Ascending aorta (tissue), 2 donors: ENCODE data around the gene CDK3. TPM values are rescaled to one million over a fixed set of nuclear protein-coding genes. Genes with fewer than 3 reads are reported as not detected.
"Not testable (repeated sequence)": the region's sequence is repeated elsewhere in the genome, so short reads cannot be mapped to it uniquely, and the experiment has no call there.

Experiments
- DNase-seq, 2 donors: peaks; one replicate each; pipeline ENCODE4 v3.0.0-alpha.2; 2019; ENCODE audit warnings: low spot score in 2 of 2
- H3K27ac ChIP-seq, 2 donors: fragments of 200-600 bp; sonication (generic); one replicate each; pipeline ENCODE4 v1.5.1; 2016 to 2017; ENCODE audit warnings: mild to moderate bottlenecking in 1 of 2
- H3K27me3 ChIP-seq: fragments of 200-600 bp; sonication (generic); one replicate; pipeline ENCODE4 v1.5.1; 2017
- H3K36me3 ChIP-seq, 2 donors: fragments of 200-600 bp; sonication (generic); one replicate each; pipeline ENCODE4 v1.5.1; 2016
- H3K4me1 ChIP-seq, 2 donors: fragments of 200-600 bp; sonication (generic); one replicate each; pipeline ENCODE4 v1.5.1; 2016 to 2017; ENCODE audit warnings: mild to moderate bottlenecking in 1 of 2
- H3K4me3 ChIP-seq, 2 donors: fragments of 200-600 bp; sonication (generic); one replicate each; pipeline ENCODE4 v1.5.1; 2016 to 2017; ENCODE audit warnings: mild to moderate bottlenecking in 1 of 2
- H3K9me3 ChIP-seq, 2 donors: fragments of 200-600 bp; sonication (generic); one replicate each; pipeline ENCODE4 v1.5.1; 2016
- intact Hi-C: fragments of 100-400 bp; cut with DNase I; formaldehyde crosslinking; loops from one replicate; pipeline ENCODE4 v1.15.1; 2023
- total RNA-seq: library from RNA; depleted of rRNA; stranded (reverse); fragments of >200 nt; gene quantifications from one replicate; pipeline ENCODE4 v1.1.0, GENCODE V29; 2016
- TF ChIP-seq, protein P1 (sequence below), 3 experiments: fragments of 200-600 bp in 2 of 3; fragments of 450-650 bp in 1 of 3; sonication (generic) in 2 of 3; IDR thresholded peaks; one replicate each; pipeline ENCODE4 v1.5.1; 2016 to 2019; ENCODE audit warnings: antibody characterized with exemption in 3 of 3, mild to moderate bottlenecking in 1 of 3, moderate library complexity in 1 of 3

Gene CDK3
- 2.1 TPM for total RNA-seq

- intact Hi-C loops = no loop called here
These were observed at the start of gene CDK3 for GRCh38 chr17:76000755-76001521. Gene CDK3, plus strand, starts transcription at chr17:76000855. Its CDS starts 571 bp downstream, at chr17:76001426.

DNA sequence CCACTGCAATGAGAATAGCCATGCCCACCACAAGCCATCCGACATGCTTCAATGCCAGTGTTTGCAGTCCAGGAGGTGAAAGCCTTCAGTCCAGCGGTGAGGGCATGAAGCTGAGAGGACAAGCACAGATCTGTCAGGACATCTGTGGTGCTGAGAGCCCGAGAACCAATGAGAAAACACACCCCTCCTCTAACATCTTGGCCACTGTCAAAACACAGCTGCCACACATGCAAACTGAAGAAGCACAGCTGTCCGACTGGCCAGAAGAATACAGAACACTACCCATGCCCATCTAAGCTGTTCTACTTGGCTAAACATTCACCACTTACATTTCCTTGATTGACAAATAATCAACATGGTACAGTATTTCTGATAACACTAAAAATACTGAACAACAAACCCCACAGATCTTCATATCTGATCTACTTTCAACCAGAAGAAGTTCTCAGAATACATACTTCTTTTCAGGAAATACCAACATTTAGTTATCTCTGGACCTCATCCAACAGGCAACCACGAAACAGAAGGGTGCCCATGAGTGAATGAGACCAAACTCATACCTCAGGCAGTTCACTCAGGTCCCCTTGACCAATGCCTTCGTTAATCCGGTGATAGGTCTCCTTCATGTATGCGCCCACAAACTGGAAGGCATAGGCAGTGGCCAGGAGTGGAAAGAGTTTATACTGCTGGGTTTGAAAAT, 49.6 kb upstream of the CDK3 start:
- Histone ChIP-seq H3K27ac (no peak overlapping the region), H3K9me3 (no peaks in the 10 kb centered on the region), H3K4me3 (no peak overlapping the region), H3K4me1 (no peaks in the 10 kb centered on the region), H3K36me3 (peaks cover 87 to 96% of the 10 kb centered on the region in 2 donors), H3K27me3 (no peaks in the 10 kb centered on the region)
- no peak for DNase-seq
- intact Hi-C loops = no loop called here
- TF ChIP-seq, protein P1, sequence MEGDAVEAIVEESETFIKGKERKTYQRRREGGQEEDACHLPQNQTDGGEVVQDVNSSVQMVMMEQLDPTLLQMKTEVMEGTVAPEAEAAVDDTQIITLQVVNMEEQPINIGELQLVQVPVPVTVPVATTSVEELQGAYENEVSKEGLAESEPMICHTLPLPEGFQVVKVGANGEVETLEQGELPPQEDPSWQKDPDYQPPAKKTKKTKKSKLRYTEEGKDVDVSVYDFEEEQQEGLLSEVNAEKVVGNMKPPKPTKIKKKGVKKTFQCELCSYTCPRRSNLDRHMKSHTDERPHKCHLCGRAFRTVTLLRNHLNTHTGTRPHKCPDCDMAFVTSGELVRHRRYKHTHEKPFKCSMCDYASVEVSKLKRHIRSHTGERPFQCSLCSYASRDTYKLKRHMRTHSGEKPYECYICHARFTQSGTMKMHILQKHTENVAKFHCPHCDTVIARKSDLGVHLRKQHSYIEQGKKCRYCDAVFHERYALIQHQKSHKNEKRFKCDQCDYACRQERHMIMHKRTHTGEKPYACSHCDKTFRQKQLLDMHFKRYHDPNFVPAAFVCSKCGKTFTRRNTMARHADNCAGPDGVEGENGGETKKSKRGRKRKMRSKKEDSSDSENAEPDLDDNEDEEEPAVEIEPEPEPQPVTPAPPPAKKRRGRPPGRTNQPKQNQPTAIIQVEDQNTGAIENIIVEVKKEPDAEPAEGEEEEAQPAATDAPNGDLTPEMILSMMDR (IDR thresholded peaks at IDR 0.05) = no peak

More at GRCh38 chr17:76000755-76001521, at the start of gene CDK3:
- H3K9me3 ChIP-seq = no peaks in the 10 kb centered on the region
- TF ChIP-seq, protein P1 (IDR thresholded peaks at IDR 0.05) = no peak
- DNase-seq = no peak
- no peak within 1 kb of the TSS for H3K4me3 ChIP-seq
- H3K27ac ChIP-seq = no peak within 1 kb of the TSS
- no peaks in the 10 kb centered on the region for H3K4me1 ChIP-seq
- no peaks in the 10 kb centered on the region for H3K36me3 ChIP-seq
- H3K27me3 ChIP-seq = no peaks in the 10 kb centered on the region

DNA sequence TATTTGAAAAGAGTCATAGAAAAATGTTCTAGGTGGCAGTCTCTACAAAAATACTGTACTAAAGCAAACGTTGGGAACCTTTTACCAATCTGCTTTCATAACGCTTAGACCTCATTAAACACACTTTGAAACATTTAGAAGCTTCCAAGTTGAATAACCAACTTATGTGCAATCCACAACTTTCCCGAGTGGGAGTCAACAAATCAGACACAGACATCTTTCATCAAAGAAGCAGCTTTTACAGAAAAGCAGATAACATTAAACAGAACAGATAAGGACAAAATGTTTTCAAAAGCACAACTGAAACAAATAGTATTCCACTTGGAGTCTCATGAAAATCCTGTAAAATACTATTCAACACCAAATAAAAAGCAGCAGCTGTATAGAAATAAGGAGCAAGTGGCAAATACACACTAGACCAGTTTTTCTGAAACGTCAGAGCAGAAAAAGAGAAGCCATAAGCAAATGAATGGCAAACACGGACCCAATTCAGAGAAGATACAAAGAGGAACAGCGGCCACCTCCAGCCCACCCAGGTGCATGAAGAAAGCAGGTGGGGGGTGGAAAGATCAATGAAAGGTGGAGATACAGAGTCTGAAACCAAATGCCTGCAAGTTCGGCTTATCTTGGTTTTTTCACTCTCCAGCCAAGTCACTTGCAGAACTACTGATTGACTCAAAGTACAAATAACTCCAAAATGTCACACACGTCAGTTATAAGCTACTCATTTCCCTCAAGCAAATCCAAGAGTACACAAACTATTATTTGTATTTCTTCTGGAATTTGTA, 41.4 kb upstream of the CDK3 start:
- Histone ChIP-seq H3K27ac (no peak overlapping the region), H3K4me1 (no peaks in the 10 kb centered on the region), H3K4me3 (no peak overlapping the region), H3K36me3 (peaks cover 24 to 29% of the 10 kb centered on the region in 2 donors), H3K27me3 (no peaks in the 10 kb centered on the region), H3K9me3 (no peaks in the 10 kb centered on the region)
- DNase-seq = no peak
- TF ChIP-seq, protein P1 (IDR thresholded peaks at IDR 0.05) = no peak
- intact Hi-C loops = no loop called here

DNA sequence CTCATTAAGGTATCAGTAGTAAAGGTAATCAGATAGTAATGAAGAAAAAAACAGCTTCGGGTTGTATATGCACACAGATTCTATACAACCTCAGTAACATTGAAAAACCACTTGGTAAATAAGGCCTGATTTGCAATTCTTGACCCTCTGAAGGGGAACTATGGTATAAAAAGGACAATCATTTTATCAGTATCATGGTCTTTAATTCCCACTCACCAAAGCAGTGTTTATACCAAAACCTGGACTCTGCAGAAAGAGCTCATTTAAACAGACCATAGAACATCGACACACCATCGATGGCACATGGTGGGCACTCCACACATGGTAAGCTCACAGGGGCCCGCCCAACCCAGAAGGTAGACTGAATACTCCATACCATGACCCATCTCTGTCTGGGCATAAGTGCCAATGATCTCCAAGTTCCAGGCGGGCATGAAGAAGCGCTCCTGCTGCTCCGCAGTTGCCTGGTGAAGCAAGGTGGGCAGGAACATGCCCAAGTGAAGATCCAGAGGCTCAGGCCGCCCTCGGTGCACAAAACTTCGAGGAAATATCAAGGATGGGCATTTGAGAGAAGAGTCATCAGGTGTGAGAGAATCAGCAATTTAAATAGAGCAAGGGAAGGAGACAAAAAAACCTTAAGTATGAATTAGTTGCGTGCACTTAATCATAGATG, 40.7 kb upstream of the CDK3 start:
- no peak overlapping the region for H3K27ac ChIP-seq
- no peak overlapping the region for H3K4me3 ChIP-seq
- no peaks in the 10 kb centered on the region for H3K9me3 ChIP-seq
- no peaks in the 10 kb centered on the region for H3K4me1 ChIP-seq
- intact Hi-C loops = no loop called here
- no peak for DNase-seq
- H3K36me3 ChIP-seq = peaks cover 18 to 21% of the 10 kb centered on the region in 2 donors
- H3K27me3 ChIP-seq = no peaks in the 10 kb centered on the region
- TF ChIP-seq, protein P1 (IDR thresholded peaks at IDR 0.05) = no peak

DNA sequence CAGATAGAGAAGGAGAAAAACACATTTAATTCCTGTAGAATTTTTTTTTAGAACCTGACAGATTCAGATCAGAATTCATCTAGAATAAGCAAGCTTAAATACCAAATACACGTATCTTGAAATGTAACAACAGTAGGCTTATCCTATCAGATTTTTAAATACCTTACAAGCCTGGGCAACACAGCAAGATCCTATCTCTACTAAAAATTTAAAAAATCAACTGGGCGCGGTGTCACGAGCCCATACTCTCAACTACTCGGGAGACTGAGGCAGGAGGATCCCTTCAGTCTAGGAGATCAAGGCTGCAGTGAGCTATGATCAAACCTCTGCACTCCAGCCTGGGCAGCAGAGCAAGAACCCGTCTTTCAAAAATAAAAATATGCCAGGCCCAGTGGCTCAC, 35.2 kb upstream of the CDK3 start:
- no peak for DNase-seq
- Histone ChIP-seq H3K4me3 (no peak overlapping the region), H3K4me1 (no peaks in the 10 kb centered on the region), H3K36me3 (peaks cover 3 to 12% of the 10 kb centered on the region in 2 donors), H3K27me3 (no peaks in the 10 kb centered on the region), H3K27ac (no peak overlapping the region), H3K9me3 (no peaks in the 10 kb centered on the region)
- TF ChIP-seq, protein P1 (IDR thresholded peaks at IDR 0.05) = no peak
- intact Hi-C loops = no loop called here

DNA sequence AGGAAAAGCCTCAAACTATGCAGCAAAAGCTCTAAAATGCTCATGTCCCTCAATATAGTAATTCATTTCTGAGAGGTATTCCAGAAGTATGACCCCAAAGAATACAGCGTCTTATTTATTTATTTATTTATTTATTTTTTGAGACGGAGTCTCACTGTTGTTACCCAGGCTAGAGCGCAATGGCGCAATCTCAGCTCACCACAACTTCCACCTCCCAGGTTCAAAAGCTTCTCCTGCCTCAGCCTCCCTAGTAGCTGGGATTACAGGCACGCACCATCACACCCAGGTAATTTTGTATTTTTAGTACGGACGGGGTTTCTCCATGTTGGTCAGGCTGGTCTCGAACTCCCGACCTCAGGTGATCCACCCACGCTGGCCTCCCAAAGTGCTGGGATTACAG, 31.6 kb upstream of the CDK3 start:
- H3K27ac ChIP-seq, H3K9me3 ChIP-seq, DNase-seq, H3K4me1 ChIP-seq, H3K27me3 ChIP-seq, H3K4me3 ChIP-seq, intact Hi-C loops: not testable (repeated sequence)
- H3K36me3 ChIP-seq = peaks cover 3 to 23% of the 10 kb centered on the region in 2 donors
